Tibial nerve (tissue), 4 donors: Measurements from ENCODE around the gene FTCD. TPM values are rescaled to one million over a fixed set of nuclear protein-coding genes. Genes with fewer than 3 reads are reported as not detected.

ENCODE experiments used
- DNase-seq, 2 donors: peaks; one replicate each; pipeline ENCODE4 v3.0.0-alpha.2; 2019; ENCODE audit warnings: low spot score in 2 of 2
- H3K27ac ChIP-seq, 4 donors: fragments of 200-600 bp; sonication (generic) in 3 of 4; one replicate each; pipeline ENCODE4 v1.5.1; 2017 to 2019; ENCODE audit warnings: mild to moderate bottlenecking in 1 of 4
- H3K27me3 ChIP-seq, 2 donors: fragments of 200-600 bp; sonication (generic) in 1 of 2; one replicate each; pipeline versions ENCODE4 v1.5.1 to v1.6.0; 2017 to 2019
- H3K36me3 ChIP-seq, 3 donors: fragments of 200-600 bp; sonication (generic); one replicate each; pipeline ENCODE4 v1.5.1; 2018 to 2019
- H3K4me1 ChIP-seq, 4 donors: fragments of 200-600 bp; sonication (generic) in 3 of 4; one replicate each; pipeline ENCODE4 v1.5.1; 2017 to 2019
- H3K4me3 ChIP-seq, 4 donors: fragments of 200-600 bp; sonication (generic) in 3 of 4; one replicate each; pipeline ENCODE4 v1.5.1; 2017 to 2019; ENCODE audit warnings: mild to moderate bottlenecking in 1 of 4, moderate library complexity in 1 of 4
- H3K9me3 ChIP-seq, 4 donors: fragments of 200-600 bp; sonication (generic) in 3 of 4; one replicate each; pipeline ENCODE4 v1.5.1; 2017 to 2019
- CTCF ChIP-seq, 5 experiments: fragments of 200-600 bp in 3 of 5; fragments of 450-650 bp in 2 of 5; sonication (generic) in 3 of 5; IDR thresholded peaks; one replicate each; pipeline ENCODE4 v1.5.1; 2016 to 2019; ENCODE audit warnings: antibody characterized with exemption in 5 of 5, mild to moderate bottlenecking in 3 of 5, moderate library complexity in 2 of 5
- EP300 ChIP-seq, 2 donors: sonication (generic); formaldehyde crosslinking; IDR thresholded peaks; one replicate each; pipeline ENCODE4 v1.6.1; 2017; ENCODE audit warnings: antibody characterized with exemption in 2 of 2, mild to moderate bottlenecking in 1 of 2
- POLR2A ChIP-seq, 2 donors: fragments of 450-650 bp; IDR thresholded peaks; one replicate each; pipeline ENCODE4 v1.6.1; 2017; ENCODE audit warnings: antibody characterized with exemption in 2 of 2, mild to moderate bottlenecking in 2 of 2, moderate library complexity in 2 of 2
- WGBS, 2 donors: methylation state at CpG; one replicate each; pipeline ENCODE4 v1.1.5; 2018; 5-methylcytosine and 5-hydroxymethylcytosine counted together
- total RNA-seq, 4 donors: library from RNA; depleted of rRNA; stranded (reverse); fragments of >200 nt; gene quantifications; one replicate each; pipeline ENCODE4 v1.1.0, GENCODE V29; 2016

FTCD gene
- total RNA-seq, 4 donors from 2014 or later: 2.2 to 21.2 (median 2.5) TPM

- no peak for TF ChIP-seq CTCF (IDR thresholded peaks at IDR 0.05)
- TF ChIP-seq EP300 (IDR thresholded peaks at IDR 0.05): no peak
- TF ChIP-seq POLR2A (IDR thresholded peaks at IDR 0.05): no peak
- peaks cover 4 to 54% (median 14%) of the 10 kb centered on the region in 3 donors for H3K36me3 ChIP-seq
- peaks cover 0 to 16% (median 0%) of the 10 kb centered on the region in 4 donors for H3K9me3 ChIP-seq
- WGBS, 2 donors: 93 to 95% methylated on average over 58 to 68 of the region's 69 CpGs
- H3K4me1 ChIP-seq: peaks cover 0 to 32% (median 0%) of the 10 kb centered on the region in 4 donors
- H3K27me3 ChIP-seq: no peaks in the 10 kb centered on the region
- DNase-seq: peak in 1 of 2 donors; percentile 9
- no peak overlapping the region for H3K27ac ChIP-seq
- H3K4me3 ChIP-seq: no peak overlapping the region
Observed at GRCh38 chr21:46111857-46112724, 43.3 kb downstream of the FTCD start.

DNA sequence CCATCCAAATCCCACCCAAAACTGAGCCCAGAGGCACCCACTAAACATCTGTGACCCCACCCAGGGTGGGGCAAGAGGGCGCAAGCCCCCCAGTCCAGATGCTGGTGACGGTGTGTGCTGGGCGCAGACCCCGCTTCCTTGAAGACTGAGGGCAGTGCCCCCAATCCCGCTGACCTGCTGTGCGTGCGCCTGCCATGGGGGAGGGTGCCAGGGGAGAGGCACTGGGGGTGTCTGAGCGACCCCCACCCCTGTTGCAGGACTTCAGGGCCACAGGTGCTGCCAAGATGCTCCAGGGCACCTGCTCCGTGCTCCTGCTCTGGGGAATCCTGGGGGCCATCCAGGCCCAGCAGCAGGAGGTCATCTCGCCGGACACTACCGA, 44.2 kb downstream of the FTCD start:
- 90 to 98% methylated on average over 5 to 8 of the region's 12 CpGs for WGBS, 2 donors
- H3K27ac ChIP-seq: no peak overlapping the region
- TF ChIP-seq POLR2A (IDR thresholded peaks at IDR 0.05) (no peak), EP300 (IDR thresholded peaks at IDR 0.05) (no peak), CTCF (IDR thresholded peaks at IDR 0.05) (no peak)
- peaks cover 0 to 17% (median 0%) of the 10 kb centered on the region in 4 donors for H3K9me3 ChIP-seq
- peaks cover 0 to 27% (median 0%) of the 10 kb centered on the region in 4 donors for H3K4me1 ChIP-seq
- no peak overlapping the region for H3K4me3 ChIP-seq
- H3K27me3 ChIP-seq: no peaks in the 10 kb centered on the region
- H3K36me3 ChIP-seq: peaks cover 4 to 45% (median 6%) of the 10 kb centered on the region in 3 donors
- peak in 1 of 2 donors; percentile 11 for DNase-seq

DNA sequence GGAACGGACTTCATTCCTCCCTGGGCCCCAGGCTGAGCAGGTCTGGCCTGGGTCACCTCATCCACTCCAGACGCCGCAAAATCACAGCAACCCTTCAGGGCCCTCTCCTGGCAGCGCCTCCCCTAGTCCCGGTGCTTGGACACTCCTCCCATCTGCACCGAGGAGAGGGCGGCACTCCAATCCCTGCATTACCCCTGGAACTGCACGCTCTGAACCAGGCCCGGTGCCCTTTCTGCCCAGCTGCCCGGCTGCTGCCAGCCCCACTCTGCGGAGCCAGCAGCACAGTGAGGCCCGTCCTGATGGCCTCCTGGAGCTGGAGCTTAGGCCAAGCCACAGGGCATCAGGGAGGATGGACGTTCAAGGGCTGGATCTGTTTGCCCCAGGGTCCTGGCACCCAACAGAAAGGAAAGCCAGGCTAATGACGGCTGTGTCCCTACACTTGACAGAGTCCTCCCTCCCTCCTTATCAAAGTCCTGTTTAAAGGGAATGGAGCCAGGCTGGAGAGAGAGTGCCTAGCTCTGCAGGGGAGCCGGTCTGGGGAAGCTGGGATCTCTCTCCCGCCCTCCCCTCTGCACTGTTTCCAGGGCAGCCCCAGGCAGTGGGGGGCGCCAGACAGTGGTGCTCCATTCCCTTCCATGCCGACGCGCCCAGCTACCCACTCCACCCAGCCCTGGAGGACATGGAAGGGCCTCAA, 44.7 kb downstream of the FTCD start:
- Histone ChIP-seq H3K27me3 (no peaks in the 10 kb centered on the region), H3K27ac (no peak overlapping the region), H3K4me3 (no peak overlapping the region), H3K36me3 (peaks cover 4 to 40% (median 5%) of the 10 kb centered on the region in 3 donors), H3K9me3 (peaks cover 0 to 23% (median 0%) of the 10 kb centered on the region in 4 donors), H3K4me1 (peaks cover 0 to 22% (median 0%) of the 10 kb centered on the region in 4 donors)
- DNase-seq: peak; percentile 7 to 27
- WGBS, 2 donors: 70 to 73% methylated on average over 19 to 20 of the region's 20 CpGs
- TF ChIP-seq EP300 (IDR thresholded peaks at IDR 0.05): no peak
- TF ChIP-seq CTCF (IDR thresholded peaks at IDR 0.05): peak in 1 of 5 experiments; percentile 20

DNA sequence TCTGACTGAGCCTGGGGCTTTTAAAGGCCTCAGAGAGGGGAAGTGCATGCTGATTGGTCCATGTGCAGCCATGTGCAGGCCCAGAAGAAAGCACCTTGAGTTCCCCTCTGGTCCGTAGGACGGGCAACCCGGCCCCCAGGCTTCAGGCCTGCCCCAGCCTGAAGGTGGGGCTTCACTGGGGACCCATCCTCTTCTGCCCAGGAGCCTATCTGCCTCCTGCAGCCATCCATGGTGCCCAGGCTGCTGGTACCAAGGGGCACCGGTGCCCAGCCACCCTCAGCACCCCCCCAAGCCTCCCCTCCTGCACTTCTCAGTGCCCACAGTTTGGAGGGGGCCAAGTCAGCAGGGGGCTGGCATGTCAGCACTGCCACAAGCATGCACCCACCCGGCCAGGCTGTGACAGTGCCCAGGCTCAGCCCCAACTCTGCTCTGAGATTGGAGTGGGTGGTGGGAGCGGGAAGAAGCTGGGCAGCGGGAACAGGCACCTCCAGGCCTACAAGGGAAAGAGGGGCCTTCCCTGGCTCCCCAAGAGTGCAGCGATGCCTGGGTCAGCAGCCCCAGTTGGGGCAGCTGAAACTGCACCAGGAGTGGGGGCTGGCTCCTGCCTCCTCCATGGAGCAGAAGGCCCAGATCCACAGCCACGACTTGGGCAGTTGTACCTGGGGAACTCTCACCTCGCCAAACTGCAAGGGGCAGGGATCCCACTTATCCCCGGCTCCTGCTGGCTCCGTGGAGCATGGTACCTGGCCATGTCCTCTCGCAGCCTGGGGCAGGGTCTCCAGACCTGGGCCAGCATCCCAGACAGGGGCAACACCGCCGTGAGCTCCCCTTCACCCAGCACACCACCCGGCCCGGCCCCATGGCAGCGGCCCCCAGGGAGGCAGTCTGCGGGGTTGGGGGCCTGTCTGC, 45.8 kb downstream of the FTCD start:
- no peak for DNase-seq
- Histone ChIP-seq H3K4me1 (peaks cover 0 to 19% (median 0%) of the 10 kb centered on the region in 4 donors), H3K36me3 (peaks cover 4 to 29% (median 5%) of the 10 kb centered on the region in 3 donors), H3K27ac (no peak overlapping the region), H3K9me3 (peaks cover 0 to 26% (median 0%) of the 10 kb centered on the region in 4 donors), H3K4me3 (no peak overlapping the region), H3K27me3 (no peaks in the 10 kb centered on the region)
- no peak for TF ChIP-seq EP300 (IDR thresholded peaks at IDR 0.05)
- no peak for TF ChIP-seq CTCF (IDR thresholded peaks at IDR 0.05)
- TF ChIP-seq POLR2A (IDR thresholded peaks at IDR 0.05): no peak
- WGBS, 2 donors: 82 to 85% methylated on average over 8 to 11 of the region's 19 CpGs
